MCF 10A (cell line): ENCODE data around the gene GFER. TPM values are rescaled to one million over a fixed set of nuclear protein-coding genes. Genes with fewer than 3 reads are reported as not detected.
A peak's percentile ranks its signal among the peaks of the same experiment; 100 is the strongest.

Experiments used
- BruUV-seq: library from RNA; stranded (reverse); fragments of 400-500 nt; replicated peaks from 2 replicates; lab custom pipeline; 2021; lab: Mats Ljungman, UMichigan
- CTCF ChIA-PET: fragments of 300-600 bp; sonication (Branson Sonifier 250); formaldehyde crosslinking; extraction: SDS; loops from one replicate; lab custom pipeline; 2021; ENCODE audit warnings: antibody characterized with exemption, inconsistent platforms; lab: Yijun Ruan, JAX
- POLR2A ChIA-PET: fragments of 300-600, 350-650 bp; sonication (Branson Sonifier 250); formaldehyde crosslinking; extraction: SDS; loops from one replicate; lab custom pipeline; 2020; ENCODE audit warnings: antibody characterized with exemption, inconsistent platforms; lab: Yijun Ruan, JAX
- DNase-seq: peaks from one replicate; pipeline ENCODE4 v3.0.0-alpha.2; 2018; ENCODE audit not compliant: unreplicated experiment
- H3K27ac Mint-ChIP-seq: one replicate; pipeline ENCODE4 v1.8.0; 2022; ENCODE audit warnings: mild to moderate bottlenecking, low read depth, mixed read lengths; ENCODE audit not compliant: unreplicated experiment
- H3K27me3 Mint-ChIP-seq: one replicate; pipeline ENCODE4 v1.8.0; 2022; ENCODE audit warnings: mixed read lengths; ENCODE audit not compliant: insufficient read depth, unreplicated experiment
- H3K36me3 Mint-ChIP-seq: one replicate; pipeline ENCODE4 v1.8.0; 2022; ENCODE audit warnings: mild to moderate bottlenecking, moderate library complexity, mixed read lengths; ENCODE audit not compliant: insufficient read depth, unreplicated experiment
- H3K4me1 Mint-ChIP-seq: one replicate; pipeline ENCODE4 v1.8.0; 2022; ENCODE audit warnings: mixed read lengths; ENCODE audit not compliant: insufficient read depth, unreplicated experiment
- H3K4me3 Mint-ChIP-seq: one replicate; pipeline ENCODE4 v1.8.0; 2022; ENCODE audit warnings: mild to moderate bottlenecking, moderate library complexity, mixed read lengths; ENCODE audit not compliant: unreplicated experiment
- H3K9me3 Mint-ChIP-seq: one replicate; pipeline ENCODE4 v1.8.0; 2022; ENCODE audit warnings: mixed read lengths; ENCODE audit not compliant: unreplicated experiment
- intact Hi-C: fragments of 100-400 bp; cut with micrococcal nuclease; formaldehyde crosslinking; loops from 2 replicates; pipeline ENCODE4 v1.14.1; 2022
- total RNA-seq: library from RNA; stranded (reverse); gene quantifications from 2 replicates; pipeline ENCODE4 v1.2.3, GENCODE V29; 2022
- TF ChIP-seq, protein P1 (sequence below): fragments of 200-600 bp; IDR thresholded peaks from one replicate; pipeline ENCODE4 v1.8.0; 2022; ENCODE audit warnings: antibody characterized with exemption, mild to moderate bottlenecking; ENCODE audit not compliant: unreplicated experiment

GFER gene
- total RNA-seq, 1 experiment from 2014 or later: 40.8 TPM

DNA sequence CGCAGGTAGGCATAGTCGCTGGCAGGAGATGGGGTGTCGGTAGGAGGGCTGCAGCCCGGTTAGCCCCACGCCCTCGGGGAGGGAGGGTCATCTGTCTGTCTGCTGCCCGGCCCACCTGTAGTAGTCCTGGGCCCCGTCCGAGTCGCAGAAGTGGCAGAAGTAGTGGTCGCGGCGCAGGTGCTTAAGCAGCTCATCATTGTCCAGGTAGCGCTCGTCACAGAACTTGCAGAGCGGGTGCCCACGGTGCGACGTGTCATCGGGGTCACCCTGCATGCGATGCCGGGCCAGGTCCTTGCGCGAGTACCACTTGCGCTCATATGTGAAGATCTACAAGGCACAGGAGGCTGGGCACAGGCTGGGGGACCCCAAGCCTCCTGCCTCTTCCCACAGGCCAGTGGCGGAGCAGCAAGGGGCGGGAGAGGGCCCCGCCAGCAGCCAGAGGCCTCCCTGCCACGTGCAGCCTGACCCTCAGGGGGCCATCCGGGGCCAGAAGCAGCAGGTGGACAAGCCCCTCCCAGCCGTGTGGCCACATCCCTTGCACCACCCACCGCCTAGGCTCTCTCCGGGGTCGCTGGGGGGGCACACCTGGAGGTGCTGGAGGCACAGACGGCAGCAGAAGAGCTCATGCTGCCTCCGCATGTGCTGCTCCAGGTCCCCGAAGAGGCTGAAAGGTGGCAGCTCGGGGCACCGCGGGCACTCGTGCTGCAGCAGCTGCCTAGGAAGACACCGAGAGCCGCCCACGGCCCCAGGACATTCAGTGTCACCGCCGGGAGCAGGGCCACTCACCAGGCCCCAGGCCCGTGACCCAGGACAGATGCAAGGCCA lies 18.6 kb downstream of the GFER start:
- Mint-ChIP-seq H3K9me3 (no peaks in the 10 kb centered on the region), H3K27ac (no peak overlapping the region), H3K4me3 (no peak overlapping the region), H3K4me1 (peaks cover 14% of the 10 kb centered on the region), H3K36me3 (peaks cover 62% of the 10 kb centered on the region), H3K27me3 (no peaks in the 10 kb centered on the region)
- ChIA-PET POLR2A (interaction anchor here (0.6 to 2.5 kb wide), 5 partner anchors 9 to 832 kb away, joined by 3 to 18 read pairs (median 4); partner anchors contain the start of gene RPS2), CTCF (interaction anchor here (0.6 to 2.8 kb wide), 8 partner anchors 12 to 396 kb away, joined by 3 to 13 read pairs (median 4); partner anchors contain the start of gene NDUFB10)
- no peak for DNase-seq
- no TSS peak for BruUV-seq
- TF ChIP-seq, protein P1, sequence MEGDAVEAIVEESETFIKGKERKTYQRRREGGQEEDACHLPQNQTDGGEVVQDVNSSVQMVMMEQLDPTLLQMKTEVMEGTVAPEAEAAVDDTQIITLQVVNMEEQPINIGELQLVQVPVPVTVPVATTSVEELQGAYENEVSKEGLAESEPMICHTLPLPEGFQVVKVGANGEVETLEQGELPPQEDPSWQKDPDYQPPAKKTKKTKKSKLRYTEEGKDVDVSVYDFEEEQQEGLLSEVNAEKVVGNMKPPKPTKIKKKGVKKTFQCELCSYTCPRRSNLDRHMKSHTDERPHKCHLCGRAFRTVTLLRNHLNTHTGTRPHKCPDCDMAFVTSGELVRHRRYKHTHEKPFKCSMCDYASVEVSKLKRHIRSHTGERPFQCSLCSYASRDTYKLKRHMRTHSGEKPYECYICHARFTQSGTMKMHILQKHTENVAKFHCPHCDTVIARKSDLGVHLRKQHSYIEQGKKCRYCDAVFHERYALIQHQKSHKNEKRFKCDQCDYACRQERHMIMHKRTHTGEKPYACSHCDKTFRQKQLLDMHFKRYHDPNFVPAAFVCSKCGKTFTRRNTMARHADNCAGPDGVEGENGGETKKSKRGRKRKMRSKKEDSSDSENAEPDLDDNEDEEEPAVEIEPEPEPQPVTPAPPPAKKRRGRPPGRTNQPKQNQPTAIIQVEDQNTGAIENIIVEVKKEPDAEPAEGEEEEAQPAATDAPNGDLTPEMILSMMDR: no peak
- intact Hi-C loops: no loop called here

DNA sequence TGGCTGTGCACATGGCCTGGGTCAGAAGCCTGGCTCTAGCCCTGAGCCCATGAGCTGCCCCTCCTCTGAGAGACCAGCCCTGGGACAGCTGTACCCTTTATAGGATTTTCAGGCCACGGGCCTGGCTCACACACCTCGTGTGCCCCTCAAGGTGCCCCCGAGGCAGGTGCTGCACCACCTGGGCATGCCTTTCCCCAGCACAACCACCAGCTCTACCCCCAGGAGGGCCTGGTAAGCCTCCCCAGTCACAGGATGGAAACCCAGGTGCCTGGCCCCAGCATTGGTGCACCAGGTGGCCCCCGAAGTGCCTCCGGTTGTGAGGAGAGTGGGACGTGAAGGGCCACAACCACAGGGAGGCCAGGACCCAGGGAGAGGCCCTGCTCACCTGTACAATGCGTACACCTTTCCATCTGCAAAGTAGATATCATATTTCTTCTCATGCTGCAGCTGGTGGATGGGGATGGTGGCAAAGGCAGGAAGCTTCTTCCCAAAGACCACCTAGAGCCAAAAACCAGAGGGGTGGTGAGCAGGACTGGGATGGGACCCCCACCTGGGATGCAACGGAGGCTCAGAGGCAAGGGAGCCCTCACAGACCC lies 19.3 kb downstream of the GFER start:
- H3K9me3 Mint-ChIP-seq: no peaks in the 10 kb centered on the region
- no peaks in the 10 kb centered on the region for H3K27me3 Mint-ChIP-seq
- BruUV-seq: no TSS peak
- H3K4me3 Mint-ChIP-seq: no peak overlapping the region
- TF ChIP-seq, protein P1: no peak
- ChIA-PET CTCF (interaction anchor here (0.6 to 2.8 kb wide), 12 partner anchors 8 to 260 kb away, joined by 3 to 13 read pairs (median 4); partner anchors contain the start of gene NDUFB10), POLR2A (interaction anchor here (0.6 to 2.5 kb wide), 8 partner anchors 9 to 1448 kb away, joined by 3 to 18 read pairs (median 4); partner anchors contain the start of gene RPS2)
- H3K36me3 Mint-ChIP-seq: peaks cover 60% of the 10 kb centered on the region
- H3K27ac Mint-ChIP-seq: no peak overlapping the region
- peaks cover 17% of the 10 kb centered on the region for H3K4me1 Mint-ChIP-seq
- no peak for DNase-seq
- intact Hi-C loops: no loop called here

DNA sequence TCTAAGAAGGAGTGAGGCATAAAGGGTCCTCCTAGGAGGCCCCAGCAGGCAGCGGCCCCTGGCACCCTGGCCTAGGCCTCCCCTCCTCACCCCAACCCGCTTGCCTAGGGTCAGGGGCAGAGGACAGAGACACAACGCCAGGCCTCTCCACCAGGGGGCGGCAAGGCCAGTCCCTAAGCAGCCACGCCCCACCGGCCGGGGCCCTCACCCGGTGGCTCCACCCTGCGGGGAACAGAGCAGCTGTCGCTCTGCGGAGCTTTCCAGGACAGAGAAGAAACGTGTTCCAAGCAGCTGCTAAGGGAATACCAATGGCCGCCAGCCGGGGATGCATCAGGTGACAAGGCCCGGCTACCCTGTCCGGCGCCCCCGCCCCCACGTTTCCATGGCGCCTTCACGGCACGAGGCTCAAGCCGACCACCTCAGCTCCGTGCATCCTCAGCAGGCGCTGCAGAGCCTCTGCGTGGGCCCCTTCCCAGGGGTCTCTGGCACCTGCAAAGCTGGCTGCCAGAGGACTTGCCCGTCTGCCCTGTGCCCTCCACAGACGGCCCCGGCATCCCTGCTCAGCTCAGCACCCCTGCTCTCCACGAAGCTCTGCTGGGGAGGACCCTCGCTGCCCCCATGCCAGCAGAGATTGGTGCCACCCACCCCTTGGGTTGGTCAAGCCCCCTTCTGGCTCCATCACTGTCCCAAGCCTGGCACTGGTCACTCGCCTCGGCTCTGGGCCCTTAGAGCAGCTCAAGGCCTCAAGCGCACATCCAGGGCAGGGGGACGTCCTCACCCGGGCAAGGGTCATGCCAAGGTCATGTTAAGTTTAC lies 20.0 kb downstream of the GFER start:
- no TSS peak for BruUV-seq
- TF ChIP-seq, protein P1: peak; percentile 92
- POLR2A ChIA-PET: interaction anchor here (0.6 to 2.5 kb wide), 8 partner anchors 9 to 1447 kb away, joined by 3 to 18 read pairs (median 4); partner anchors contain the start of gene RPS2

More for the DNA sequence above, 20.0 kb downstream of the GFER start:
- DNase-seq: peak; percentile 85
- Mint-ChIP-seq H3K4me1 (peaks cover 17% of the 10 kb centered on the region), H3K9me3 (no peaks in the 10 kb centered on the region), H3K36me3 (peaks cover 54% of the 10 kb centered on the region), H3K27me3 (no peaks in the 10 kb centered on the region), H3K4me3 (no peak overlapping the region), H3K27ac (peak overlapping the region; percentile 59)
- intact Hi-C loops: no loop called here
- CTCF ChIA-PET: interaction anchor here (0.6 to 2.8 kb wide), 22 partner anchors 9 to 259 kb away, joined by 3 to 13 read pairs (median 4); partner anchors contain the start of genes RAB26 and RPS2
